GM12891 (cell line): ENCODE measurements around the gene EGF. TPM values are rescaled to one million over a fixed set of nuclear protein-coding genes. Genes with fewer than 3 reads are reported as not detected.
A peak's percentile ranks its signal among the peaks of the same experiment; 100 is the strongest.
"Not testable (repeated sequence)": the region's sequence is repeated elsewhere in the genome, so short reads cannot be mapped to it uniquely, and the experiment has no call there.

Experiments
- DNase-seq: peaks from one replicate; pipeline ENCODE4 v3.0.0; 2011; ENCODE audit warnings: low spot score; ENCODE audit not compliant: insufficient read length
- FAIRE-seq: peaks from 2 replicates; lab custom pipeline; 2011; peaks lifted over from hg19 to GRCh38; lab: Jason Lieb, UNC
- PAX5 ChIP-seq: IDR thresholded peaks from 2 replicates; pipeline ENCODE4 v1.6.1; 2011; ENCODE audit warnings: low read length, moderate library complexity, mild to moderate bottlenecking; ENCODE audit not compliant: insufficient read depth, severe bottlenecking
- POLR2A ChIP-seq: IDR thresholded peaks from 2 replicates; pipeline ENCODE4 v1.6.1; 2011; ENCODE audit warnings: low read depth, low read length, control low read depth
- POLR2AphosphoS5 ChIP-seq: IDR thresholded peaks from 2 replicates; pipeline ENCODE4 v1.6.1; 2011; ENCODE audit warnings: low read depth, low read length, control low read depth
- POU2F2 ChIP-seq: IDR thresholded peaks from 2 replicates; pipeline ENCODE4 v1.6.1; 2011; ENCODE audit warnings: low read depth, mild to moderate bottlenecking, control low read depth, low read length, moderate library complexity
- SPI1 ChIP-seq: IDR thresholded peaks from 2 replicates; pipeline ENCODE4 v1.6.1; 2011; ENCODE audit warnings: low read depth, low read length, control low read depth
- TAF1 ChIP-seq: IDR thresholded peaks from 2 replicates; pipeline ENCODE4 v1.6.1; 2011; ENCODE audit warnings: low read depth, low read length, control low read depth
- polyA plus RNA-seq: library from polyadenylated mRNA; unstranded; fragments of >200 nt; gene quantifications from one replicate; pipeline ENCODE4 v1.2.1, GENCODE V29; 2012; ENCODE audit warnings: low read depth, missing spikeins, inconsistent platforms; ENCODE audit not compliant: missing spikeins

The EGF gene
- polyA plus RNA-seq = 0.05 TPM

- no peak for DNase-seq
Observed at GRCh38 chr4:109912706-109913595, at the start of gene EGF. Gene EGF, plus strand, starts transcription at chr4:109912883. Its CDS starts 453 bp downstream, at chr4:109913336.

GRCh38 chr4:109864134-109864533 is 48.5 kb upstream of the EGF start:
- no peak for DNase-seq
- TF ChIP-seq POLR2A (no peak), PAX5 (no peak), POLR2AphosphoS5 (no peak), TAF1 (no peak), POU2F2 (no peak), SPI1 (no peak)
- no peak for FAIRE-seq

More at GRCh38 chr4:109912706-109913595, at the start of gene EGF:
- FAIRE-seq = no peak
- TF ChIP-seq TAF1 (no peak), POU2F2 (no peak), PAX5 (no peak), SPI1 (no peak)

DNA sequence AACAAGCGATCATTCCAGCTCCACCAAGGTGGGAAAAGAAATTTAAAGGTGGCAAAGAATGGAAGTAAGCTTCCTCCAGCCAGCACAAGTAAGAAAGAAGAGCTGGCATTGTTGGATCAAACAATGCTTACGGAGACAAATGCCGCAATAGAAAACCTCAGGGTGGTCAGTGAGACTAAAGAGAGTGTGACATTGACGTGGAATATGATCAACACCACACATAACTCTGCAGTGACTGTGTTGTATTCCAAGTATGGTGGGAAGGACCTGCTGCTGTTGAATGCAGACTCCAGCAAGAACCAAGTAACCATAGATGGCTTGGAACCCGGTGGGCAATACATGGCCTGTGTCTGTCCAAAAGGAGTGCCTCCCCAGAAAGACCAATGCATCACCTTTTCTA is 42.6 kb upstream of the EGF start:
- no peak for FAIRE-seq

DNA sequence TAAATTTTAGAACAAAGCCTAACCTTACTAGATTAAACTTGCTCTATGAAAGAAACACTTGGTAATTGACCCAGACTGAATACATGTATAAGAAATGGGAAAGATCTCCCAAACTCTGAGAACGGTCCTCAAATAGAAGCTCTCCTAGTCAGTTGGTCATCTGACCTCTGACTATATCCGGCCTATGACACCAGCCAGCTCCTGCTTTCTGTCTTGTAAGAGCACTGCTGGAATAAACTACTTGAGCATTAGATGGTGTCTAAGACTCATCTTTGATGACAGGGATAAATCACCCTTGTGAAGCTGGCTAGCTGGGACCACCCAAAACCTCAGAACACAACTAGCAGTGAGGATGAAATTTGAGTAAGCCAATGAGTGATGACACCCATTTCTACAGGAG is 40.6 kb upstream of the EGF start:
- DNase-seq (no peak), FAIRE-seq (no peak)
- TF ChIP-seq SPI1 (no peak), POU2F2 (no peak), POLR2AphosphoS5 (no peak), POLR2A (no peak), TAF1 (no peak), PAX5 (no peak)

More for the DNA sequence above, 42.6 kb upstream of the EGF start:
- no peak for TF ChIP-seq SPI1
- TF ChIP-seq POLR2AphosphoS5 = no peak
- TF ChIP-seq POU2F2 = no peak
- no peak for TF ChIP-seq TAF1
- TF ChIP-seq POLR2A = no peak
- DNase-seq = no peak

- DNase-seq = no peak
- no peak for FAIRE-seq
- TF ChIP-seq POLR2A (no peak), POU2F2 (no peak), PAX5 (no peak), TAF1 (no peak), POLR2AphosphoS5 (no peak), SPI1 (no peak)
Observed at GRCh38 chr4:109872950-109873656, 39.6 kb upstream of the EGF start.

DNA sequence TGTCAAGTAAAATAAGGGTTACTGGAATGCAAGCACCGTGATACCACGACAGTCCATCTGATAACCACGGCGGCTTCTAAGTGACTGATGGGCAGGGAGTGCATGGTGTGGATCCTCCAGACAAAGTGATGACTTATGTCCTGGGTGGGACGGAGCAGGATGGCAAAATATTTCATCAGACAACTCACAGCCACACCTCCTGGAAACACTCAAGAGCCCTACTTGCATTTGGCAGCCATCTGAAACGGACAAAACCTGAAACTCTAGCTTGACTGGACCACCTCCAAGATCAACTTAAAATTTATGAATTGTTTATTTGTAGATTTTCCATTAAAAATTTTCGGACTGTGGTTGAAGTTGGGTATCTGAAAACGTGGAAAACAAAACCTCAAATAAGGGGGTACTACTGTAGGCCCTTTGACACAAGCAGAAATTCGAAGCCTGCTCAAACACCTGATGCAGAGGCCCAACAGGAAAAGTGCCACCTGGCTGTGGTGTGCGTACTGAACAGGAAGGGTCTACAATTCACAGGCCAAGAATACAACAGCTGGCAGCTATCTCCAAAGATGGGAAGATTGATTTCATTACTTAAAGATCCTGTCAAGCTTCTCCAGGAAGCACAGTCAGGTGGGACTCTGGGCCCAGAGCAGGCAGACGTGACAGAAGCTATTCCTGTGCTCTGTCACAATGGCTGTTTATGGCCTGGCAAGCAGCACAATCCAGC is 38.7 kb upstream of the EGF start:
- FAIRE-seq (no peak), DNase-seq (no peak)
- no peak for TF ChIP-seq PAX5
- TF ChIP-seq POU2F2 = no peak
- no peak for TF ChIP-seq TAF1
- no peak for TF ChIP-seq SPI1
- no peak for TF ChIP-seq POLR2AphosphoS5
- no peak for TF ChIP-seq POLR2A

GRCh38 chr4:109875106-109875505 is 37.6 kb upstream of the EGF start:
- no peak for TF ChIP-seq POLR2A
- TF ChIP-seq PAX5 = no peak
- TF ChIP-seq TAF1 = no peak
- TF ChIP-seq POU2F2 = no peak
- no peak for TF ChIP-seq POLR2AphosphoS5
- TF ChIP-seq SPI1 = no peak
- DNase-seq = no peak
- no peak for FAIRE-seq

GRCh38 chr4:109875553-109875952 is 37.1 kb upstream of the EGF start:
- FAIRE-seq = not testable (repeated sequence)

DNA sequence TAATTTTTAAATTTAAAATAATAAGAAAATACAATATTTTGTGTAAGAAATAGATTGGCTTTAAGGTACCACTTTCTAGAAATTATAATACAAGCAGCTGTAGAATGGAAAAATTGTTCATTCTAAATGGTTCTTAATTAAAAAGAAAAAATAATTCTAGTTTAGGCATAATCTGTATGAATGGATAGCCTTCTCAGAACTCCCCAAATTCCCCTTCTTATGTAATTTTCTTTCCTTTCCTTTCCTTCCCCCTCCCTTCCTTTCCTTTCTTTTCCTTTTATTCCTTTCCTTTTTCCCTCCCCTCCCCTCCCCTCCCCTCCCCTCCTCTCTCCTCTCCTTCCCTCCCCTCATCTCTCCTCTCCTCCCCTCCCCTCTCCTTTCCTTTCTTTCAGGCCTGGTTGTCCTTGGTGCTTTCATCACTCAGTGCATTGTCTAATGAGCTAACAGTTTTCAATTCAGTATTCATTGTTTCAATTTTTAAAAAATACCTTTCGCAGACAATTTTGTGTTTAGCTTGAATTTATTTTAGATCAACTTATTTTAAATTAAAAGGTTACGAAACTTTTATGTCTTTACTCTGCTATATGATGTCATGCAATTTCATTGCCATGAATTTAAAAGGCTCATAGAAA is 35.9 kb upstream of the EGF start:
- FAIRE-seq = no peak
- TF ChIP-seq POLR2A = no peak
- TF ChIP-seq SPI1 = no peak
- TF ChIP-seq POU2F2 = no peak
- no peak for TF ChIP-seq POLR2AphosphoS5
- no peak for TF ChIP-seq PAX5
- no peak for TF ChIP-seq TAF1

More at GRCh38 chr4:109875553-109875952, 37.1 kb upstream of the EGF start:
- not testable (repeated sequence) for DNase-seq

DNA sequence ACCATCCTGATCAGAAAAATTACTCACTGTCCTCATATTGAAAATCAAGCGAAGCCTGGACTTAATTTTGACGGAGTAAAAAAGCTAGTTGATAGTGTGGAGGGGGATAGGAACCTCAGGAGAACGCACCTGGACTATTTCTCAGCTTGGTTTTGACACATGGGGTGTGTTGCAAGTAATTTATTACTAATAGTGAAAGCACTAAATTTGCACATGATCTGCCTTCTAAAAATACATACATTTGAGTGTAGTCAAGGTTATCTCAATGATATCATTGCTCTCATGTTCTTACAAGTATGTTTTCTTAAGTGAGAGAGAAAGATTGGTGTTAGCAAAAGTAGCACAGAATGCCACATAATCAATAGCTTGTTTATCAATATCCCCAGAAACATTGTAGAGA is 35.3 kb upstream of the EGF start:
- TF ChIP-seq POLR2AphosphoS5 (no peak), POLR2A (no peak), POU2F2 (no peak), SPI1 (no peak), TAF1 (no peak), PAX5 (no peak)
- no peak for FAIRE-seq
- DNase-seq = peak; percentile 5

More for the DNA sequence above, 35.9 kb upstream of the EGF start:
- no peak for DNase-seq
